HEK293 (cell line): ENCODE measurements around the gene PLEKHA4.
A peak's percentile ranks its signal among the peaks of the same experiment; 100 is the strongest.

Experiments
- CTCF ChIA-PET: fragments of 350-600 bp; formaldehyde crosslinking; extraction: SDS; loops from one replicate; lab custom pipeline; 2021; ENCODE audit warnings: antibody characterized with exemption; lab: Yijun Ruan, JAX
- POLR2A ChIA-PET: fragments of 300-600 bp; formaldehyde crosslinking; extraction: SDS; loops from one replicate; lab custom pipeline; 2020; ENCODE audit warnings: antibody characterized with exemption, inconsistent platforms; lab: Yijun Ruan, JAX
- H3K27ac ChIP-seq: fragments of 200-500 bp; sonication (Bioruptor generic); 2 replicates; pipeline ENCODE4 v1.5.1; 2014; ENCODE audit warnings: low read depth, low read length, control low read depth, inconsistent platforms; ENCODE audit errors: extremely low read depth
- H3K36me3 ChIP-seq, 2 experiments: fragments of 200-500 bp in 1 of 2; sonication (Bioruptor generic) in 1 of 2; 1 replicate in 1 of 2; 2 replicates in 1 of 2; pipeline ENCODE4 v1.5.1; 2014 to 2017; ENCODE audit warnings: inconsistent platforms in 2 of 2, low read length in 2 of 2; ENCODE audit not compliant: control insufficient read depth in 2 of 2, insufficient read depth in 1 of 2
- H3K4me1 ChIP-seq: fragments of 200-500 bp; sonication (Bioruptor generic); 2 replicates; pipeline ENCODE4 v1.5.1; 2014; ENCODE audit warnings: mild to moderate bottlenecking, low read length, inconsistent platforms; ENCODE audit not compliant: control insufficient read depth, insufficient read depth
- H3K4me3 ChIP-seq: 2 replicates; pipeline ENCODE4 v1.5.1; 2011; ENCODE audit warnings: low read depth, mild to moderate bottlenecking, control low read depth, low read length, moderate library complexity
- H3K9me3 ChIP-seq: fragments of 200-500 bp; sonication (Bioruptor generic); 2 replicates; pipeline ENCODE4 v1.5.1; 2014; ENCODE audit warnings: low read depth, low read length, inconsistent platforms; ENCODE audit not compliant: control insufficient read depth, insufficient read depth
- GFI1B ChIP-seq: fragments of 450-650 bp; formaldehyde crosslinking; IDR thresholded peaks from 2 replicates; pipeline ENCODE4 v1.5.1; 2016; ENCODE audit warnings: missing biosample characterization, missing genetic modification characterization
- TCF7L2 ChIP-seq: IDR thresholded peaks from 2 replicates; pipeline ENCODE4 v1.6.1; 2011; ENCODE audit warnings: low read depth, mild to moderate bottlenecking, inconsistent platforms, low read length, moderate library complexity, borderline replicate concordance
- YY1 ChIP-seq: fragments of 450-650 bp; formaldehyde crosslinking; IDR thresholded peaks from 2 replicates; pipeline ENCODE4 v1.5.1; 2018; ENCODE audit warnings: missing biosample characterization, missing genetic modification characterization
- ZNF214 ChIP-seq: fragments of 450-650 bp; formaldehyde crosslinking; IDR thresholded peaks from 2 replicates; pipeline ENCODE4 v1.5.1; 2017; ENCODE audit warnings: missing biosample characterization, mild to moderate bottlenecking, missing genetic modification characterization, borderline replicate concordance
- ZNF560 ChIP-seq: fragments of 450-650 bp; formaldehyde crosslinking; IDR thresholded peaks from 2 replicates; pipeline ENCODE4 v1.5.1; 2017; ENCODE audit warnings: missing biosample characterization, missing genetic modification characterization, borderline replicate concordance
- ZNF660 ChIP-seq: fragments of 450-650 bp; IDR thresholded peaks from 2 replicates; pipeline ENCODE4 v1.5.1; 2018; ENCODE audit warnings: missing biosample characterization, mild to moderate bottlenecking, missing genetic modification characterization
- ZNF704 ChIP-seq: fragments of 450-650 bp; formaldehyde crosslinking; IDR thresholded peaks from 2 replicates; pipeline ENCODE4 v1.5.1; 2016; ENCODE audit warnings: missing biosample characterization, missing genetic modification characterization
- TF ChIP-seq, protein P1 (sequence below): fragments of 450-650 bp; formaldehyde crosslinking; IDR thresholded peaks from 2 replicates; pipeline ENCODE4 v1.5.1; 2016; ENCODE audit warnings: missing biosample characterization, missing genetic modification characterization, borderline replicate concordance
- TF ChIP-seq, protein P2 (sequence below): fragments of 450-650 bp; formaldehyde crosslinking; IDR thresholded peaks from 2 replicates; pipeline ENCODE4 v1.5.1; 2016; ENCODE audit warnings: missing biosample characterization, missing genetic modification characterization
- TF ChIP-seq, protein P3 (sequence below): fragments of 450-650 bp; formaldehyde crosslinking; IDR thresholded peaks from 2 replicates; pipeline ENCODE4 v1.5.1; 2016; ENCODE audit warnings: missing biosample characterization, missing genetic modification characterization
- TF ChIP-seq, protein P4 (sequence below): fragments of 450-650 bp; formaldehyde crosslinking; optimal IDR thresholded peaks from 2 replicates; pipeline ENCODE3; 2016; ENCODE audit warnings: missing biosample characterization, mild to moderate bottlenecking, missing genetic modification characterization
- TF ChIP-seq, protein P5 (sequence below): sonication (generic); formaldehyde crosslinking; IDR thresholded peaks from 2 replicates; pipeline ENCODE4 v1.8.1; 2022; ENCODE audit warnings: mild to moderate bottlenecking, moderate library complexity, missing genetic modification reagents

PLEKHA4 gene

GRCh38 chr19:48830965-48831364 is 37.5 kb downstream of the PLEKHA4 start (continued):
- TF ChIP-seq YY1 (tag by site-specific recombination) (no peak), ZNF214 (tag by site-specific recombination) (no peak), ZNF704 (tag by site-specific recombination) (no peak)
- TF ChIP-seq, protein P1, sequence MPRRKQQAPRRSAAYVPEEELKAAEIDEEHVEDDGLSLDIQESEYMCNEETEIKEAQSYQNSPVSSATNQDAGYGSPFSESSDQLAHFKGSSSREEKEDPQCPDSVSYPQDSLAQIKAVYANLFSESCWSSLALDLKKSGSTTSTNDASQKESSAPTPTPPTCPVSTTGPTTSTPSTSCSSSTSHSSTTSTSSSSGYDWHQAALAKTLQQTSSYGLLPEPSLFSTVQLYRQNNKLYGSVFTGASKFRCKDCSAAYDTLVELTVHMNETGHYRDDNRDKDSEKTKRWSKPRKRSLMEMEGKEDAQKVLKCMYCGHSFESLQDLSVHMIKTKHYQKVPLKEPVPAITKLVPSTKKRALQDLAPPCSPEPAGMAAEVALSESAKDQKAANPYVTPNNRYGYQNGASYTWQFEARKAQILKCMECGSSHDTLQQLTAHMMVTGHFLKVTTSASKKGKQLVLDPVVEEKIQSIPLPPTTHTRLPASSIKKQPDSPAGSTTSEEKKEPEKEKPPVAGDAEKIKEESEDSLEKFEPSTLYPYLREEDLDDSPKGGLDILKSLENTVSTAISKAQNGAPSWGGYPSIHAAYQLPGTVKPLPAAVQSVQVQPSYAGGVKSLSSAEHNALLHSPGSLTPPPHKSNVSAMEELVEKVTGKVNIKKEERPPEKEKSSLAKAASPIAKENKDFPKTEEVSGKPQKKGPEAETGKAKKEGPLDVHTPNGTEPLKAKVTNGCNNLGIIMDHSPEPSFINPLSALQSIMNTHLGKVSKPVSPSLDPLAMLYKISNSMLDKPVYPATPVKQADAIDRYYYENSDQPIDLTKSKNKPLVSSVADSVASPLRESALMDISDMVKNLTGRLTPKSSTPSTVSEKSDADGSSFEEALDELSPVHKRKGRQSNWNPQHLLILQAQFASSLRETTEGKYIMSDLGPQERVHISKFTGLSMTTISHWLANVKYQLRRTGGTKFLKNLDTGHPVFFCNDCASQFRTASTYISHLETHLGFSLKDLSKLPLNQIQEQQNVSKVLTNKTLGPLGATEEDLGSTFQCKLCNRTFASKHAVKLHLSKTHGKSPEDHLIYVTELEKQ (tag by site-specific recombination): no peak
- TF ChIP-seq, protein P2, sequence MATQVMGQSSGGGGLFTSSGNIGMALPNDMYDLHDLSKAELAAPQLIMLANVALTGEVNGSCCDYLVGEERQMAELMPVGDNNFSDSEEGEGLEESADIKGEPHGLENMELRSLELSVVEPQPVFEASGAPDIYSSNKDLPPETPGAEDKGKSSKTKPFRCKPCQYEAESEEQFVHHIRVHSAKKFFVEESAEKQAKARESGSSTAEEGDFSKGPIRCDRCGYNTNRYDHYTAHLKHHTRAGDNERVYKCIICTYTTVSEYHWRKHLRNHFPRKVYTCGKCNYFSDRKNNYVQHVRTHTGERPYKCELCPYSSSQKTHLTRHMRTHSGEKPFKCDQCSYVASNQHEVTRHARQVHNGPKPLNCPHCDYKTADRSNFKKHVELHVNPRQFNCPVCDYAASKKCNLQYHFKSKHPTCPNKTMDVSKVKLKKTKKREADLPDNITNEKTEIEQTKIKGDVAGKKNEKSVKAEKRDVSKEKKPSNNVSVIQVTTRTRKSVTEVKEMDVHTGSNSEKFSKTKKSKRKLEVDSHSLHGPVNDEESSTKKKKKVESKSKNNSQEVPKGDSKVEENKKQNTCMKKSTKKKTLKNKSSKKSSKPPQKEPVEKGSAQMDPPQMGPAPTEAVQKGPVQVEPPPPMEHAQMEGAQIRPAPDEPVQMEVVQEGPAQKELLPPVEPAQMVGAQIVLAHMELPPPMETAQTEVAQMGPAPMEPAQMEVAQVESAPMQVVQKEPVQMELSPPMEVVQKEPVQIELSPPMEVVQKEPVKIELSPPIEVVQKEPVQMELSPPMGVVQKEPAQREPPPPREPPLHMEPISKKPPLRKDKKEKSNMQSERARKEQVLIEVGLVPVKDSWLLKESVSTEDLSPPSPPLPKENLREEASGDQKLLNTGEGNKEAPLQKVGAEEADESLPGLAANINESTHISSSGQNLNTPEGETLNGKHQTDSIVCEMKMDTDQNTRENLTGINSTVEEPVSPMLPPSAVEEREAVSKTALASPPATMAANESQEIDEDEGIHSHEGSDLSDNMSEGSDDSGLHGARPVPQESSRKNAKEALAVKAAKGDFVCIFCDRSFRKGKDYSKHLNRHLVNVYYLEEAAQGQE (tag by site-specific recombination): no peak
- TF ChIP-seq, protein P3, sequence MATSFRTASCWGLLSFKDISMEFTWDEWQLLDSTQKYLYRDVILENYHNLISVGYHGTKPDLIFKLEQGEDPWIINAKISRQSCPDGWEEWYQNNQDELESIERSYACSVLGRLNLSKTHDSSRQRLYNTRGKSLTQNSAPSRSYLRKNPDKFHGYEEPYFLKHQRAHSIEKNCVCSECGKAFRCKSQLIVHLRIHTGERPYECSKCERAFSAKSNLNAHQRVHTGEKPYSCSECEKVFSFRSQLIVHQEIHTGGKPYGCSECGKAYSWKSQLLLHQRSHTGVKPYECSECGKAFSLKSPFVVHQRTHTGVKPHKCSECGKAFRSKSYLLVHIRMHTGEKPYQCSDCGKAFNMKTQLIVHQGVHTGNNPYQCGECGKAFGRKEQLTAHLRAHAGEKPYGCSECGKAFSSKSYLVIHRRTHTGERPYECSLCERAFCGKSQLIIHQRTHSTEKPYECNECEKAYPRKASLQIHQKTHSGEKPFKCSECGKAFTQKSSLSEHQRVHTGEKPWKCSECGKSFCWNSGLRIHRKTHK (tag by site-specific recombination): no peak
- TF ChIP-seq, protein P4, sequence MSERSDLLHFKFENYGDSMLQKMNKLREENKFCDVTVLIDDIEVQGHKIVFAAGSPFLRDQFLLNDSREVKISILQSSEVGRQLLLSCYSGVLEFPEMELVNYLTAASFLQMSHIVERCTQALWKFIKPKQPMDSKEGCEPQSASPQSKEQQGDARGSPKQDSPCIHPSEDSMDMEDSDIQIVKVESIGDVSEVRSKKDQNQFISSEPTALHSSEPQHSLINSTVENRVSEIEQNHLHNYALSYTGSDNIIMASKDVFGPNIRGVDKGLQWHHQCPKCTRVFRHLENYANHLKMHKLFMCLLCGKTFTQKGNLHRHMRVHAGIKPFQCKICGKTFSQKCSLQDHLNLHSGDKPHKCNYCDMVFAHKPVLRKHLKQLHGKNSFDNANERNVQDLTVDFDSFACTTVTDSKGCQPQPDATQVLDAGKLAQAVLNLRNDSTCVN (tag by site-specific recombination): no peak
- TF ChIP-seq, all 188 proteins: peak for 0

DNA sequence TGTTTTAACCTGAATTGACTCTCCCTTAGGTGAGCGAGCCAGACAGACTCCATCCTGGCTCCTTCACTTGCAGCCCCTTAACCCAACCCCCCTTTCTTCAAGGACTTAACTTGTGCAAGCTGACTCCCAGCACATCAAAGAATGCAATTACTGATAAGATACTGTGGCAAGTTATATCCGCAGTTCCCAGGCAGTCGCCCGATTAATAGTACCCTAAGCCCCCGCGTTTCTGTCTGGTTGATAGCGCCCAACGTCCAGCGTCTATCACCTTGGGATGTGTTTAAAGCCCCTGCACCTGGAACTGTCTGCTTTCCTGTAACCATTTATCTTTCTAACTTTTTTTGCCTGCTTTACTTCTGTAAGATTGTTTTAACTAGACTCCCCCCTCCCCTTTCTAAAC is 38.3 kb downstream of the PLEKHA4 start:
- no peak overlapping the region for H3K4me3 ChIP-seq
- TF ChIP-seq ZNF560 (tag by site-specific recombination) (no peak), ZNF660 (tag by site-specific recombination) (no peak), TCF7L2 (peak; percentile 50; the same call in 1 of the 2 replicates), GFI1B (no peak)
- TF ChIP-seq, protein P5, sequence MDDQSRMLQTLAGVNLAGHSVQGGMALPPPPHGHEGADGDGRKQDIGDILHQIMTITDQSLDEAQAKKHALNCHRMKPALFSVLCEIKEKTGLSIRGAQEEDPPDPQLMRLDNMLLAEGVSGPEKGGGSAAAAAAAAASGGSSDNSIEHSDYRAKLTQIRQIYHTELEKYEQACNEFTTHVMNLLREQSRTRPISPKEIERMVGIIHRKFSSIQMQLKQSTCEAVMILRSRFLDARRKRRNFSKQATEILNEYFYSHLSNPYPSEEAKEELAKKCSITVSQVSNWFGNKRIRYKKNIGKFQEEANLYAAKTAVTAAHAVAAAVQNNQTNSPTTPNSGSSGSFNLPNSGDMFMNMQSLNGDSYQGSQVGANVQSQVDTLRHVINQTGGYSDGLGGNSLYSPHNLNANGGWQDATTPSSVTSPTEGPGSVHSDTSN (CRISPR knock-in tag): no peak
- no peaks in the 10 kb centered on the region for H3K4me1 ChIP-seq
- POLR2A ChIA-PET: interaction anchor here (0.6 to 0.7 kb wide), 2 partner anchors 142 to 322 kb away, joined by 3 to 6 read pairs; no protein-coding TSS in a partner anchor
- no peaks in the 10 kb centered on the region for H3K9me3 ChIP-seq
- H3K36me3 ChIP-seq: no peaks in the 10 kb centered on the region
- CTCF ChIA-PET: interaction anchor here (0.7 to 5.7 kb wide), 6 partner anchors 12 to 526 kb away, joined by 3 to 29 read pairs (median 14); partner anchors contain the start of genes GYS1 and RUVBL2
- H3K27ac ChIP-seq: no peak overlapping the region
